Endodermal cell (in vitro differentiated cells): ENCODE results near the gene DXO. TPM values are rescaled to one million over a fixed set of nuclear protein-coding genes. Genes with fewer than 3 reads are reported as not detected.
A peak's percentile ranks its signal among the peaks of the same experiment; 100 is the strongest.

Source experiments
- DNase-seq: peaks from one replicate; pipeline ENCODE4 v3.0.0-alpha.2; 2017
- H3K27ac ChIP-seq: 2 replicates; pipeline ENCODE4 v1.5.1; 2013; ENCODE audit warnings: mild to moderate bottlenecking, low read depth, low read length, moderate library complexity
- H3K27me3 ChIP-seq: 2 replicates; pipeline ENCODE4 v1.6.1; 2013; ENCODE audit warnings: mild to moderate bottlenecking, low read length, moderate library complexity; ENCODE audit not compliant: insufficient read depth, control insufficient read depth, poor library complexity, severe bottlenecking
- H3K36me3 ChIP-seq: 2 replicates; pipeline ENCODE4 v1.7.0; 2013; ENCODE audit warnings: mild to moderate bottlenecking, low read length, moderate library complexity; ENCODE audit not compliant: control insufficient read depth, insufficient read depth
- H3K4me1 ChIP-seq: one replicate; pipeline ENCODE4 v1.7.0; 2013; ENCODE audit warnings: low read length; ENCODE audit not compliant: control insufficient read depth, insufficient read depth
- H3K4me3 ChIP-seq: 2 replicates; pipeline ENCODE4 v1.5.1; 2013; ENCODE audit warnings: mild to moderate bottlenecking, low read length, moderate library complexity
- H3K9ac ChIP-seq: 2 replicates; pipeline ENCODE4 v1.6.1; 2013; ENCODE audit warnings: mild to moderate bottlenecking, low read length, moderate library complexity; ENCODE audit not compliant: poor library complexity, severe bottlenecking; ENCODE audit errors: extremely low read depth
- H3K9me3 ChIP-seq: 2 replicates; pipeline ENCODE4 v1.6.1; 2013; ENCODE audit warnings: mild to moderate bottlenecking, low read length, moderate library complexity; ENCODE audit not compliant: control insufficient read depth
- H3K27ac Mint-ChIP-seq: 2 replicates; pipeline ENCODE4 v1.8.0; 2020; ENCODE audit warnings: mixed read lengths
- H3K27me3 Mint-ChIP-seq: 2 replicates; pipeline ENCODE4 v1.8.0; 2021; ENCODE audit warnings: mild to moderate bottlenecking, mixed read lengths; ENCODE audit not compliant: insufficient read depth
- H3K36me3 Mint-ChIP-seq: 2 replicates; pipeline ENCODE4 v1.8.0; 2020; ENCODE audit warnings: low read depth, mixed read lengths
- H3K4me1 Mint-ChIP-seq: 2 replicates; pipeline ENCODE4 v1.8.0; 2020; ENCODE audit warnings: mixed read lengths
- H3K4me3 Mint-ChIP-seq: 2 replicates; pipeline ENCODE4 v1.8.0; 2020; ENCODE audit warnings: mild to moderate bottlenecking, moderate library complexity, mixed read lengths
- H3K9me3 Mint-ChIP-seq: 2 replicates; pipeline ENCODE4 v1.8.0; 2020; ENCODE audit warnings: mild to moderate bottlenecking, mixed read lengths
- WGBS, 2 experiments: methylation state at CpG; one replicate each; pipeline versions ENCODE4 v1.1.5 to v1.1.7; 2013; ENCODE audit warnings: missing lambda C conversion rate in 2 of 2, mixed read lengths in 1 of 2; ENCODE audit not compliant: insufficient coverage in 1 of 2, insufficient read length in 1 of 2; 5-methylcytosine and 5-hydroxymethylcytosine counted together
- microRNA-seq: library from miRNA; unstranded; fragments of <30 nt; microRNA quantifications from one replicate; pipeline ENCODE4 v1.2.0, GENCODE V29; 2020; ENCODE audit warnings: borderline microRNAs expressed
- total RNA-seq, 2 donors: library from RNA; stranded (reverse); fragmentation: NEBNext Ultra II Directional in 1 of 2; extraction: Animal tissue kit (Norgen Biotek cat#: 25700) in 1 of 2; gene quantifications; 2 replicates in 1 of 2; 3 replicates in 1 of 2; pipeline ENCODE4 v1.2.1, GENCODE V29; 2021
- TF ChIP-seq, protein P1 (sequence below): fragments of 200-600 bp; sonication (generic); conservative IDR thresholded peaks from 2 replicates; pipeline ENCODE4 v1.5.0; 2021; ENCODE audit warnings: antibody characterized with exemption, mild to moderate bottlenecking

The DXO gene
- total RNA-seq, 2 donors from 2014 or later: 19.2 to 22.3 TPM

GRCh38 chr6:31927242-31927862 lies 44.6 kb downstream of the DXO start, which contains the start of gene C2:
TSS of gene C2 (plus strand) at chr6:31927717. CDS start at chr6:31927753, 36 bp downstream.
- WGBS, 2 experiments: 86 to 92% methylated on average over 7 to 11 of the region's 11 CpGs

GRCh38 chr6:31922942-31923341 lies 49.0 kb downstream of the DXO start:
- H3K4me1 ChIP-seq: no peaks in the 10 kb centered on the region
- H3K9me3 Mint-ChIP-seq: no peaks in the 10 kb centered on the region
- 14 to 37% methylated on average over 4 to 5 of the region's 5 CpGs for WGBS, 2 experiments
- H3K27ac Mint-ChIP-seq: no peak overlapping the region
- H3K27me3 Mint-ChIP-seq: peaks cover 11% of the 10 kb centered on the region
- H3K36me3 ChIP-seq: no peaks in the 10 kb centered on the region
- no peaks in the 10 kb centered on the region for H3K36me3 Mint-ChIP-seq
- TF ChIP-seq, protein P1, sequence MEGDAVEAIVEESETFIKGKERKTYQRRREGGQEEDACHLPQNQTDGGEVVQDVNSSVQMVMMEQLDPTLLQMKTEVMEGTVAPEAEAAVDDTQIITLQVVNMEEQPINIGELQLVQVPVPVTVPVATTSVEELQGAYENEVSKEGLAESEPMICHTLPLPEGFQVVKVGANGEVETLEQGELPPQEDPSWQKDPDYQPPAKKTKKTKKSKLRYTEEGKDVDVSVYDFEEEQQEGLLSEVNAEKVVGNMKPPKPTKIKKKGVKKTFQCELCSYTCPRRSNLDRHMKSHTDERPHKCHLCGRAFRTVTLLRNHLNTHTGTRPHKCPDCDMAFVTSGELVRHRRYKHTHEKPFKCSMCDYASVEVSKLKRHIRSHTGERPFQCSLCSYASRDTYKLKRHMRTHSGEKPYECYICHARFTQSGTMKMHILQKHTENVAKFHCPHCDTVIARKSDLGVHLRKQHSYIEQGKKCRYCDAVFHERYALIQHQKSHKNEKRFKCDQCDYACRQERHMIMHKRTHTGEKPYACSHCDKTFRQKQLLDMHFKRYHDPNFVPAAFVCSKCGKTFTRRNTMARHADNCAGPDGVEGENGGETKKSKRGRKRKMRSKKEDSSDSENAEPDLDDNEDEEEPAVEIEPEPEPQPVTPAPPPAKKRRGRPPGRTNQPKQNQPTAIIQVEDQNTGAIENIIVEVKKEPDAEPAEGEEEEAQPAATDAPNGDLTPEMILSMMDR: peak; percentile 70
- H3K27ac ChIP-seq: no peak overlapping the region
- DNase-seq: peak; percentile 80
- H3K27me3 ChIP-seq: peaks cover 9% of the 10 kb centered on the region
- H3K4me1 Mint-ChIP-seq: no peaks in the 10 kb centered on the region
- no peaks in the 10 kb centered on the region for H3K9me3 ChIP-seq
- H3K9ac ChIP-seq: no peak overlapping the region
- H3K4me3 Mint-ChIP-seq: no peak overlapping the region
- H3K4me3 ChIP-seq: no peak overlapping the region

More at GRCh38 chr6:31927242-31927862, 44.6 kb downstream of the DXO start, which contains the start of gene C2:
- no peak for DNase-seq
- Histone ChIP-seq H3K9ac (no peak within 1 kb of the TSS), H3K4me3 (no peak within 1 kb of the TSS), H3K4me1 (no peaks in the 10 kb centered on the region), H3K36me3 (no peaks in the 10 kb centered on the region), H3K9me3 (no peaks in the 10 kb centered on the region), H3K27me3 (peaks cover 9% of the 10 kb centered on the region), H3K27ac (no peak within 1 kb of the TSS)
- Mint-ChIP-seq H3K36me3 (no peaks in the 10 kb centered on the region), H3K4me3 (no peak within 1 kb of the TSS), H3K27me3 (peaks cover 14% of the 10 kb centered on the region), H3K9me3 (peaks cover 6% of the 10 kb centered on the region), H3K27ac (no peak within 1 kb of the TSS), H3K4me1 (no peaks in the 10 kb centered on the region)
- TF ChIP-seq, protein P1: no peak

- no peaks in the 10 kb centered on the region for H3K9me3 Mint-ChIP-seq
- H3K4me3 Mint-ChIP-seq: no peak overlapping the region
- no peaks in the 10 kb centered on the region for H3K9me3 ChIP-seq
- no peaks in the 10 kb centered on the region for H3K36me3 Mint-ChIP-seq
- TF ChIP-seq, protein P1: no peak
- H3K4me1 Mint-ChIP-seq: no peaks in the 10 kb centered on the region
- no peaks in the 10 kb centered on the region for H3K36me3 ChIP-seq
- H3K27ac ChIP-seq: no peak overlapping the region
- no peaks in the 10 kb centered on the region for H3K27me3 ChIP-seq
- 82 to 94% methylated on average over 2 of the region's 2 CpGs for WGBS, 2 experiments
- H3K27ac Mint-ChIP-seq: no peak overlapping the region
- no peak overlapping the region for H3K9ac ChIP-seq
- no peak for DNase-seq
- H3K4me1 ChIP-seq: no peaks in the 10 kb centered on the region
- H3K4me3 ChIP-seq: no peak overlapping the region
- H3K27me3 Mint-ChIP-seq: peaks cover 4% of the 10 kb centered on the region
Observed at GRCh38 chr6:31920811-31921210, 51.1 kb downstream of the DXO start.

Small RNA genes lying within 50 kb of the gene (microRNA-seq; reads per million reads assigned to microRNA genes)
- gene MIR1236: not detected

Other genes starting within 250 kb of the DXO start
- not detected for gene MPIG6B, start 248.8 kb downstream of the DXO start, total RNA-seq
- gene DDAH2, start 242.8 kb downstream of the DXO start, total RNA-seq: 100 to 1,000 TPM; 150 to 153 TPM
- 100 to 1,000 TPM; 289 to 380 TPM for gene CLIC1, start 235.6 kb downstream of the DXO start, total RNA-seq
- gene MSH5, start 232.1 kb downstream of the DXO start, total RNA-seq: 10 to 100 TPM; 35.7 to 57.2 TPM
- 1 to 10 TPM; 7.9 to 8.4 TPM for gene SAPCD1, start 209.5 kb downstream of the DXO start, total RNA-seq
- under 1 TPM; 0.64 to 0.95 TPM for gene VWA7, start 194.8 kb downstream of the DXO start, total RNA-seq
- gene VARS1, start 176.4 kb downstream of the DXO start, total RNA-seq: 10 to 100 TPM; 81.4 to 83.1 TPM
- gene LSM2, start 165.2 kb downstream of the DXO start, total RNA-seq: 100 to 1,000 TPM; 106 to 119 TPM
- gene HSPA1L, start 156.9 kb downstream of the DXO start, total RNA-seq: 1 to 10 TPM; 1.2 to 1.5 TPM
- 10 to 100 TPM; 53.1 to 62.6 TPM for gene HSPA1A, start 156.6 kb downstream of the DXO start, total RNA-seq
- 10 to 100 TPM; 61.8 to 83.9 TPM for gene HSPA1B, start 144.4 kb downstream of the DXO start, total RNA-seq
- gene NEU1, start 109.3 kb downstream of the DXO start, total RNA-seq: 10 to 100 TPM; 42.4 to 50.7 TPM
- 1 to 10 TPM; 1.3 to 3.6 TPM for gene SLC44A4, start 93.1 kb downstream of the DXO start, total RNA-seq
- gene EHMT2, start 74.4 kb downstream of the DXO start, total RNA-seq: 100 to 1,000 TPM; 113 to 121 TPM
- 10 to 100 TPM; 25.4 to 29.9 TPM for gene ZBTB12, start 70.1 kb downstream of the DXO start, total RNA-seq
- 1 to 10 TPM in 1 of 2 donors, under 1 TPM in 1; 0.29 to 1.0 TPM for gene C2, start 44.4 kb downstream of the DXO start, total RNA-seq
- under 1 TPM; 0.51 to 0.66 TPM for gene CFB, start 26.0 kb downstream of the DXO start, total RNA-seq
- gene NELFE, start 13.2 kb downstream of the DXO start, total RNA-seq: 100 to 1,000 TPM in 1 of 2 donors, 10 to 100 TPM in 1; 90.3 to 132 TPM
- gene SKIC2, start 13.0 kb downstream of the DXO start, total RNA-seq: 100 to 1,000 TPM in 1 of 2 donors, 10 to 100 TPM in 1; 95.8 to 103 TPM
- gene C4A, start 9.9 kb upstream of the DXO start, total RNA-seq: 1 to 10 TPM; 4.5 to 6.2 TPM
- gene C4B, start 42.7 kb upstream of the DXO start, total RNA-seq: 1 to 10 TPM; 3.7 to 5.5 TPM
- gene CYP21A2, start 66.3 kb upstream of the DXO start, total RNA-seq: under 1 TPM in 1 of 2 donors, not detected in 1; 0.35 TPM
- gene TNXB, start 137.2 kb upstream of the DXO start, total RNA-seq: 1 to 10 TPM; 4.0 to 9.3 TPM
- gene ATF6B, start 156.1 kb upstream of the DXO start, total RNA-seq: 10 to 100 TPM; 54.5 to 60.3 TPM
- gene FKBPL, start 158.2 kb upstream of the DXO start, total RNA-seq: 1 to 10 TPM; 9.2 to 9.6 TPM
- 1 to 10 TPM; 2.0 to 3.0 TPM for gene PRRT1, start 179.8 kb upstream of the DXO start, total RNA-seq
- gene PPT2, start 182.0 kb upstream of the DXO start, total RNA-seq: 10 to 100 TPM; 51.1 to 65.3 TPM
- gene EGFL8, start 192.5 kb upstream of the DXO start, total RNA-seq: 10 to 100 TPM; 27.9 to 39.6 TPM
- gene AGPAT1, start 203.9 kb upstream of the DXO start, total RNA-seq: 100 to 1,000 TPM; 124 to 147 TPM
- 10 to 100 TPM; 68.0 to 71.3 TPM for gene RNF5, start 206.3 kb upstream of the DXO start, total RNA-seq
- 10 to 100 TPM; 29.8 to 35.2 TPM for gene AGER, start 212.1 kb upstream of the DXO start, total RNA-seq
- gene PBX2, start 218.1 kb upstream of the DXO start, total RNA-seq: 100 to 1,000 TPM; 246 to 263 TPM
- 10 to 100 TPM; 12.9 to 25.0 TPM for gene GPSM3, start 220.5 kb upstream of the DXO start, total RNA-seq